ENCODE results near the gene PNKP.

DNA sequence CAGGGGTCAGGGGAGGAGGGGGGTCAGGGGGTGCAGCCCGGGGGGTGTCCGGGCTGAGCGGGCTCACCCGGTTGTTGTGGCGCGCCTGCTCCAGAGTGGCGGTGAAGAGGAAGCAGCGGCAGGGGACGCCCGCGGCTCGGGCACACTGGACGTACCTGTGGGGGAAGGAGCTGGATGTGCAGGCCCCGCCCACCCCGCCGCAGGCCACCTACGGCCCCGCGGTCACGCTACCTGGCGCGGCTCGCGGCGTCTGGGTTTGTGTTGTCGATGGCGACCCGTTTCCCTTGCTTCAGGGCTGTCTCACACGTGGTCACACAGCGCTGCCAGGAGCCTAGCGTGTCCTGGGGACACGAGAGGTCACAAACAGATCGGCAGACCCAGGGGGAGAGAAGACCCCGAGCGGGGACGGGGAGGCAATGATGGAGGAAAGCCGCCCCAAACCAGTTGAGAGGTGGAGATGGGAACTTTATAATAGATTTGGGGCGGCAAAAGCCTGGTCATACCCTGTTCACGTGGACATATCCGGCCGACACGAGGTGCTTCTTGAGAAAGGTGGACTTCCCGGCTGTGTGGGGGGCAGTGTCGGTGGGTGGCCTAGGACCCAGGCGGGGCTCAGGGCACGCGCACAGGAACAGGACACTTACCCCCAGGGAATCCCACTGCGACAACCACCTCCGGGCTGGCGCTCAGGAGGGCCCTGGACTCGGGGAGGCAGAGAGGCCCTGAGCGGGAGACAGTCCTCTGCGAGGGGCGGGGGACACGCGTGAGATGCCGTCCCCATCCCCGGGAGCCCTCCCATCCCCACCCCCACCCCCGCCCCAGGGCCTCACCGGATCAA is 5.6 kb downstream of the PNKP start:
- TF ChIP-seq, protein P1, sequence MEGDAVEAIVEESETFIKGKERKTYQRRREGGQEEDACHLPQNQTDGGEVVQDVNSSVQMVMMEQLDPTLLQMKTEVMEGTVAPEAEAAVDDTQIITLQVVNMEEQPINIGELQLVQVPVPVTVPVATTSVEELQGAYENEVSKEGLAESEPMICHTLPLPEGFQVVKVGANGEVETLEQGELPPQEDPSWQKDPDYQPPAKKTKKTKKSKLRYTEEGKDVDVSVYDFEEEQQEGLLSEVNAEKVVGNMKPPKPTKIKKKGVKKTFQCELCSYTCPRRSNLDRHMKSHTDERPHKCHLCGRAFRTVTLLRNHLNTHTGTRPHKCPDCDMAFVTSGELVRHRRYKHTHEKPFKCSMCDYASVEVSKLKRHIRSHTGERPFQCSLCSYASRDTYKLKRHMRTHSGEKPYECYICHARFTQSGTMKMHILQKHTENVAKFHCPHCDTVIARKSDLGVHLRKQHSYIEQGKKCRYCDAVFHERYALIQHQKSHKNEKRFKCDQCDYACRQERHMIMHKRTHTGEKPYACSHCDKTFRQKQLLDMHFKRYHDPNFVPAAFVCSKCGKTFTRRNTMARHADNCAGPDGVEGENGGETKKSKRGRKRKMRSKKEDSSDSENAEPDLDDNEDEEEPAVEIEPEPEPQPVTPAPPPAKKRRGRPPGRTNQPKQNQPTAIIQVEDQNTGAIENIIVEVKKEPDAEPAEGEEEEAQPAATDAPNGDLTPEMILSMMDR (conservative IDR thresholded peaks at IDR 0.05), result no peak; the same call in 1 of the 2 replicates
- TF ChIP-seq ZFX (IDR thresholded peaks at IDR 0.05), result no peak

Measured in C4-2B (cell line).